GM12878 (cell line): Measurements from ENCODE around the gene PLA2G4E. TPM values are rescaled to one million over a fixed set of nuclear protein-coding genes. Genes with fewer than 3 reads are reported as not detected.

Experiments
- ATAC-seq: fragments of 200-7000 bp; cut with Tn5 transposase; 3 replicates; pipeline ENCODE4 v1.9.1; 2020; ENCODE audit warnings: mild to moderate bottlenecking, moderate library complexity
- BruUV-seq: library from RNA; stranded (reverse); fragments of 400-500 nt; replicated peaks from 2 replicates; lab custom pipeline; 2021; lab: Mats Ljungman, UMichigan
- CTCF ChIA-PET: fragments of 300-600 bp; sonication (Branson Sonifier 250); formaldehyde crosslinking; extraction: SDS; loops from one replicate; lab custom pipeline; 2021; ENCODE audit warnings: inconsistent platforms; lab: Yijun Ruan, JAX
- POLR2A ChIA-PET: fragments of 350-600 bp; formaldehyde crosslinking; extraction: SDS; loops from one replicate; lab custom pipeline; 2021; ENCODE audit warnings: inconsistent platforms; lab: Charles Lee
- RAD21 ChIA-PET: fragments of 300-600 bp; sonication (Branson Sonifier 250); formaldehyde crosslinking; loops from one replicate; lab custom pipeline; 2023; ENCODE audit warnings: antibody characterized with exemption; ENCODE audit not compliant: unreplicated experiment; lab: Charles Lee
- SMC1A ChIA-PET: fragments of 300-600 bp; sonication (Branson Sonifier 250); formaldehyde crosslinking; loops from one replicate; lab custom pipeline; 2023; ENCODE audit not compliant: unreplicated experiment, uncharacterized antibody; lab: Charles Lee
- DNase-seq: peaks from one replicate; pipeline ENCODE4 v3.0.0-alpha.2; 2011; ENCODE audit warnings: low read depth, low spot score
- FAIRE-seq: peaks from 3 replicates; lab custom pipeline; 2011; peaks lifted over from hg19 to GRCh38; lab: Jason Lieb, UNC
- H2AFZ ChIP-seq: 2 replicates; pipeline ENCODE4 v1.6.0; 2011; ENCODE audit warnings: low read depth, low read length, control low read depth; ENCODE audit not compliant: control insufficient read depth
- H3K27ac ChIP-seq: 2 replicates; pipeline ENCODE4 v1.5.1; 2011; ENCODE audit warnings: control low read depth; ENCODE audit not compliant: control insufficient read depth, insufficient read depth
- H3K27me3 ChIP-seq, 2 experiments: replicated peaks in 1 of 2; 2 replicates each; pipeline versions ENCODE4 v1.6.0 to v1.6.1; 2011; ENCODE audit warnings: low read length in 1 of 2; ENCODE audit not compliant: control insufficient read depth in 2 of 2, insufficient read depth in 2 of 2
- H3K36me3 ChIP-seq, 2 experiments: 2 replicates each; pipeline ENCODE4 v1.5.1; 2011; ENCODE audit warnings: low read length in 1 of 2; ENCODE audit not compliant: control insufficient read depth in 2 of 2, insufficient read depth in 2 of 2
- H3K4me1 ChIP-seq: 2 replicates; pipeline ENCODE4 v1.6.1; 2011; ENCODE audit warnings: mild to moderate bottlenecking, low read length, moderate library complexity, mixed read lengths; ENCODE audit not compliant: control insufficient read depth, insufficient read depth
- H3K4me2 ChIP-seq: 2 replicates; pipeline ENCODE4 v1.6.0; 2011; ENCODE audit warnings: control low read depth; ENCODE audit not compliant: control insufficient read depth, insufficient read depth
- H3K4me3 ChIP-seq: fragments of 200-600 bp; sonication (generic); 2 replicates; pipeline ENCODE4 v1.5.1; 2016
- H3K79me2 ChIP-seq: 2 replicates; pipeline ENCODE4 v1.6.0; 2011; ENCODE audit warnings: low read length; ENCODE audit not compliant: control insufficient read depth, insufficient read depth
- H3K9ac ChIP-seq: 2 replicates; pipeline ENCODE4 v1.8.0; 2011; ENCODE audit warnings: low read length, control low read depth, mixed read lengths; ENCODE audit not compliant: control insufficient read depth, insufficient read depth
- H3K9me3 ChIP-seq: replicated peaks from 3 replicates; pipeline ENCODE4 v1.5.1; 2011; ENCODE audit warnings: mild to moderate bottlenecking, low read length; ENCODE audit not compliant: control insufficient read depth, insufficient read depth
- H4K20me1 ChIP-seq: 2 replicates; pipeline ENCODE4 v1.6.0; 2011; ENCODE audit not compliant: control insufficient read depth, insufficient read depth
- BMI1 ChIP-seq: fragments of 450-650 bp; IDR thresholded peaks from 2 replicates; pipeline ENCODE4 v1.6.1; 2016; ENCODE audit warnings: mild to moderate bottlenecking, moderate library complexity, borderline replicate concordance
- CBX3 ChIP-seq: fragments of 200-600 bp; sonication (generic); IDR thresholded peaks from 2 replicates; pipeline ENCODE4 v1.6.1; 2016; ENCODE audit warnings: low read depth, borderline replicate concordance
- EED ChIP-seq: sonication (generic); IDR thresholded peaks from 2 replicates; pipeline ENCODE4 v1.6.1; 2016; ENCODE audit warnings: antibody characterized with exemption, low read depth
- GABPA ChIP-seq: IDR thresholded peaks from 2 replicates; pipeline ENCODE4 v1.6.1; 2014; ENCODE audit warnings: antibody characterized with exemption, low read depth, mild to moderate bottlenecking, inconsistent platforms
- HCFC1 ChIP-seq: fragments of 150-350 bp; IDR thresholded peaks from 2 replicates; pipeline ENCODE4 v1.6.1; 2014; ENCODE audit warnings: low read length
- HDAC2 ChIP-seq: fragments of 200-600 bp; sonication (generic); IDR thresholded peaks from 2 replicates; pipeline ENCODE4 v1.6.1; 2017
- JUND ChIP-seq: IDR thresholded peaks from 2 replicates; pipeline ENCODE4 v1.6.1; 2012; ENCODE audit warnings: low read depth, mild to moderate bottlenecking, low read length, improper control_type of control experiment, moderate library complexity
- KLF5 ChIP-seq: fragments of 450-650 bp; IDR thresholded peaks from 2 replicates; pipeline ENCODE4 v1.6.1; 2014; ENCODE audit warnings: mild to moderate bottlenecking; ENCODE audit not compliant: partially characterized antibody
- MEF2B ChIP-seq: fragments of 450-650 bp; IDR thresholded peaks from 2 replicates; pipeline ENCODE4 v1.6.1; 2018; ENCODE audit warnings: mild to moderate bottlenecking, moderate library complexity; ENCODE audit not compliant: partially characterized antibody, poor library complexity, severe bottlenecking
- NR2C1 ChIP-seq: fragments of 450-650 bp; IDR thresholded peaks from 2 replicates; pipeline ENCODE4 v1.6.1; 2017; ENCODE audit warnings: antibody characterized with exemption, mild to moderate bottlenecking, moderate library complexity
- SRF ChIP-seq, 2 experiments: IDR thresholded peaks; 2 replicates each; pipeline ENCODE4 v1.6.1; 2011; ENCODE audit warnings: low read depth in 2 of 2, low read length in 2 of 2, mild to moderate bottlenecking in 1 of 2, moderate library complexity in 1 of 2
- TCF7 ChIP-seq: IDR thresholded peaks from 2 replicates; pipeline ENCODE4 v1.6.1; 2014; ENCODE audit warnings: antibody characterized with exemption, borderline replicate concordance
- WRNIP1 ChIP-seq: IDR thresholded peaks from 2 replicates; pipeline ENCODE4 v1.6.1; 2011; ENCODE audit warnings: low read depth, low read length, improper control_type of control experiment, borderline replicate concordance
- ZNF217 ChIP-seq: fragments of 450-650 bp; IDR thresholded peaks from 2 replicates; pipeline ENCODE4 v1.6.1; 2017; ENCODE audit warnings: antibody characterized with exemption, mild to moderate bottlenecking
- ZNF24 ChIP-seq: fragments of 450-650 bp; IDR thresholded peaks from 2 replicates; pipeline ENCODE4 v1.6.1; 2017; ENCODE audit warnings: antibody characterized with exemption, mild to moderate bottlenecking
- ZSCAN29 ChIP-seq: fragments of 450-650 bp; IDR thresholded peaks from 2 replicates; pipeline ENCODE4 v1.6.1; 2017; ENCODE audit warnings: mild to moderate bottlenecking, moderate library complexity
- WGBS: methylation state at CpG from one replicate; pipeline ENCODE4 v1.1.6; 2016; ENCODE audit warnings: low lambda C conversion rate; ENCODE audit not compliant: insufficient replicate concordance, insufficient coverage; ENCODE audit errors: missing lambda C conversion rate; 5-methylcytosine and 5-hydroxymethylcytosine counted together
- in situ Hi-C: fragments of 300-500 bp; cut with MboI; formaldehyde crosslinking; loops from 9 replicates; pipeline ENCODE4 v1.14.3; 2018; ENCODE audit warnings: mixed read lengths
- intact Hi-C: fragments of 100-400 bp; cut with micrococcal nuclease; formaldehyde crosslinking; loops from one replicate; pipeline ENCODE4 v1.14.2; 2022; ENCODE audit not compliant: unreplicated experiment
- polyA plus RNA-seq, 11 experiments: library from polyadenylated mRNA; depleted of rRNA in 4 of 11; unstranded in 6 of 11; stranded (reverse) in 5 of 11; fragments of >200 nt; fragmentation: Nextera tagmentation in 4 of 11; fragmentation: Illumina TruSeq in 1 of 11; extraction: Ambion mirVana in 4 of 11; extraction: Trizol in 1 of 11; gene quantifications; 1 replicate in 1 of 11; 2 replicates in 10 of 11; pipeline versions ENCODE4 v1.2.1 to v1.2.3, GENCODE V29; 2011 to 2016; ENCODE audit warnings: inconsistent platforms in 2 of 11, missing spikeins in 2 of 11, low read depth in 1 of 11
- total RNA-seq, 4 experiments: library from RNA; depleted of rRNA in 3 of 4; stranded (reverse); fragments of >200 nt in 3 of 4; fragmentation: Illumina TruSeq in 1 of 4; extraction: Trizol in 1 of 4; gene quantifications; 2 replicates each; pipeline versions ENCODE4 v1.2.1 to v1.2.3, GENCODE V29; 2013 to 2021
- TF ChIP-seq, protein P1 (sequence below): fragments of 450-650 bp; IDR thresholded peaks from 2 replicates; pipeline ENCODE4 v1.6.1; 2016; ENCODE audit warnings: mild to moderate bottlenecking
- TF ChIP-seq, protein P2 (sequence below): IDR thresholded peaks from 2 replicates; pipeline ENCODE4 v1.6.1; 2012; ENCODE audit warnings: mild to moderate bottlenecking, low read depth, low read length

PLA2G4E gene
- total and polyA plus RNA-seq, 10 of the 15 experiments (the other 5 are each of a cell fraction or from before 2014, with no cell fraction given) = 0.05 to 0.32 (median 0.06) TPM; not detected in 5

DNA sequence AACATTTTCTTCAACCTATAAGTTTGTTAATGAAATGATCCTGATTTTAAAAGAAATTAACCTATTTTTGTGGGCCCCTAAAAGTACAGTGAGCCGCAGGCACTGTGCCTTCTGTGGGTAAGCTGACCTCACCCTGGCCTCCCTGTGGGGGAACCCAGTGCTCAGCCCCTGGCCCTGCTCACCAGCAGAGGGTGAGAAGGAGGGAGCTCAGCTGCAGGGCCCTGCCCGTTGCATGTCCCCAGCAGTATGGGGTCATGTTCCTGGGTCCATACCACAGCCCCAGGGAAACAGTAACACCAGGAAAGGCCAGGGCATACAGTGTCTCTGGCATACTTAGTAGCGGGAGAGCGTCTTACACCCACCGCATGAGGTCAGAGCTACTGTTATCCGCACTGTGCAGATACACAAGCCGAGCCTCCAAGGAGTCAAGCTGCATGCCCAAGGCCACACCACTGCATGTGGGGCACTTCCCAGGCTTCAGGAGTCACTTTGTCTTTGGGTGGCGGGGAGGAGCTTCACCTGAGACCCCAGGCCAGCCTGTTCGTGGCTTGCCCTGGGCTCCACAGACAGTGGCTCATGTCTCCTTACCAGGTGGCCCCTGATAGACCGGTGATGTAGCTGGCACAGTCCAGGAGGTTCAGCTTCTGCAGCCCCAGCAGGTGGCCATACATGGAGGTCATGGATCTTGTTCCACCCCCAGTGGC, 25.9 kb downstream of the PLA2G4E start:
- ChIA-PET POLR2A (interaction anchor here (0.6 kb wide), 1 partner anchor 311 kb away, joined by 5 read pairs; no protein-coding TSS in a partner anchor), SMC1A (interaction anchor here (1.0 to 2.6 kb wide), 4 partner anchors 9 to 66 kb away, joined by 3 to 13 read pairs (median 4); no protein-coding TSS in a partner anchor), RAD21 (interaction anchor here (1.1 kb wide), 1 partner anchor 64 kb away, joined by 4 read pairs; no protein-coding TSS in a partner anchor), CTCF (interaction anchor here (1.0 to 11.8 kb wide), 5 partner anchors 15 to 139 kb away, joined by 3 to 137 read pairs (median 4); no protein-coding TSS in a partner anchor)
- in situ Hi-C loops = loop anchor here (5.0 kb wide), 1 partner anchor 67 kb away; no protein-coding TSS in a partner anchor
- ATAC-seq = no peak
- H3K79me2 ChIP-seq = no peaks in the 10 kb centered on the region
- TF ChIP-seq JUND (no peak), MEF2B (no peak), NR2C1 (no peak), CBX3 (no peak), WRNIP1 (no peak), HCFC1 (no peak), ZNF24 (no peak), HDAC2 (no peak), GABPA (no peak), SRF (IDR thresholded peaks at IDR 0.05; ENCODE audit: low read depth in 2 of 2, low read length in 2 of 2) (no peak), ZSCAN29 (no peak), TCF7 (no peak), ZNF217 (no peak), BMI1 (no peak), KLF5 (no peak), EED (no peak)
- TF ChIP-seq, protein P1, sequence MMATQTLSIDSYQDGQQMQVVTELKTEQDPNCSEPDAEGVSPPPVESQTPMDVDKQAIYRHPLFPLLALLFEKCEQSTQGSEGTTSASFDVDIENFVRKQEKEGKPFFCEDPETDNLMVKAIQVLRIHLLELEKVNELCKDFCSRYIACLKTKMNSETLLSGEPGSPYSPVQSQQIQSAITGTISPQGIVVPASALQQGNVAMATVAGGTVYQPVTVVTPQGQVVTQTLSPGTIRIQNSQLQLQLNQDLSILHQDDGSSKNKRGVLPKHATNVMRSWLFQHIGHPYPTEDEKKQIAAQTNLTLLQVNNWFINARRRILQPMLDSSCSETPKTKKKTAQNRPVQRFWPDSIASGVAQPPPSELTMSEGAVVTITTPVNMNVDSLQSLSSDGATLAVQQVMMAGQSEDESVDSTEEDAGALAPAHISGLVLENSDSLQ = no peak
- TF ChIP-seq, protein P2, sequence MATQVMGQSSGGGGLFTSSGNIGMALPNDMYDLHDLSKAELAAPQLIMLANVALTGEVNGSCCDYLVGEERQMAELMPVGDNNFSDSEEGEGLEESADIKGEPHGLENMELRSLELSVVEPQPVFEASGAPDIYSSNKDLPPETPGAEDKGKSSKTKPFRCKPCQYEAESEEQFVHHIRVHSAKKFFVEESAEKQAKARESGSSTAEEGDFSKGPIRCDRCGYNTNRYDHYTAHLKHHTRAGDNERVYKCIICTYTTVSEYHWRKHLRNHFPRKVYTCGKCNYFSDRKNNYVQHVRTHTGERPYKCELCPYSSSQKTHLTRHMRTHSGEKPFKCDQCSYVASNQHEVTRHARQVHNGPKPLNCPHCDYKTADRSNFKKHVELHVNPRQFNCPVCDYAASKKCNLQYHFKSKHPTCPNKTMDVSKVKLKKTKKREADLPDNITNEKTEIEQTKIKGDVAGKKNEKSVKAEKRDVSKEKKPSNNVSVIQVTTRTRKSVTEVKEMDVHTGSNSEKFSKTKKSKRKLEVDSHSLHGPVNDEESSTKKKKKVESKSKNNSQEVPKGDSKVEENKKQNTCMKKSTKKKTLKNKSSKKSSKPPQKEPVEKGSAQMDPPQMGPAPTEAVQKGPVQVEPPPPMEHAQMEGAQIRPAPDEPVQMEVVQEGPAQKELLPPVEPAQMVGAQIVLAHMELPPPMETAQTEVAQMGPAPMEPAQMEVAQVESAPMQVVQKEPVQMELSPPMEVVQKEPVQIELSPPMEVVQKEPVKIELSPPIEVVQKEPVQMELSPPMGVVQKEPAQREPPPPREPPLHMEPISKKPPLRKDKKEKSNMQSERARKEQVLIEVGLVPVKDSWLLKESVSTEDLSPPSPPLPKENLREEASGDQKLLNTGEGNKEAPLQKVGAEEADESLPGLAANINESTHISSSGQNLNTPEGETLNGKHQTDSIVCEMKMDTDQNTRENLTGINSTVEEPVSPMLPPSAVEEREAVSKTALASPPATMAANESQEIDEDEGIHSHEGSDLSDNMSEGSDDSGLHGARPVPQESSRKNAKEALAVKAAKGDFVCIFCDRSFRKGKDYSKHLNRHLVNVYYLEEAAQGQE = no peak
- H3K9ac ChIP-seq = no peak overlapping the region
- intact Hi-C loops = no loop called here
- no peak overlapping the region for H3K4me2 ChIP-seq
- H3K27me3 ChIP-seq = no peaks in the 10 kb centered on the region
- no peak for FAIRE-seq
- no peaks in the 10 kb centered on the region for H3K4me1 ChIP-seq
- H3K4me3 ChIP-seq = no peak overlapping the region
- no peak overlapping the region for H2AFZ ChIP-seq
- no peak for DNase-seq
- WGBS = 51% methylated on average over 10 of the region's 10 CpGs
- no peak overlapping the region for H3K27ac ChIP-seq
- H4K20me1 ChIP-seq = no peaks in the 10 kb centered on the region
- no peaks in the 10 kb centered on the region for H3K9me3 ChIP-seq
- no TSS peak for BruUV-seq
- H3K36me3 ChIP-seq = no peaks in the 10 kb centered on the region
